Mucosa of gallbladder (tissue), 1 donor: ENCODE results near the gene TET3. TPM values are rescaled to one million over a fixed set of nuclear protein-coding genes. Genes with fewer than 3 reads are reported as not detected.

ENCODE experiments used
- DNase-seq: peaks from one replicate; pipeline ENCODE4 v3.0.0-alpha.2; 2020; ENCODE audit warnings: low spot score
- total RNA-seq: library from RNA; stranded (reverse); gene quantifications from one replicate; pipeline ENCODE4 v1.2.1, GENCODE V29; 2021
- donor health status: DM: no; HTN: no; CAD: no.

TET3 gene
- total RNA-seq, 1 donor from 2014 or later, result 19.3 TPM

- DNase-seq, result no peak
Measured at GRCh38 chr2:74031221-74031620, 46.5 kb downstream of the TET3 start.

GRCh38 chr2:74031959-74032287 lies 47.2 kb downstream of the TET3 start:
- no peak for DNase-seq

- DNase-seq, result no peak
Measured at GRCh38 chr2:74033375-74033774, 48.7 kb downstream of the TET3 start.

Other genes starting within 250 kb of the TET3 start
- gene TPRKB, start 247.6 kb upstream of the TET3 start, total RNA-seq, result 16.8 TPM
- gene DUSP11, start 204.8 kb upstream of the TET3 start, total RNA-seq, result 18.2 TPM
- gene C2orf78, start 200.7 kb upstream of the TET3 start, total RNA-seq, result not detected
- 49.0 TPM for gene STAMBP, start 155.9 kb upstream of the TET3 start, total RNA-seq
- gene ACTG2, start 91.9 kb upstream of the TET3 start, total RNA-seq, result 2,669 TPM
- 45.4 TPM for gene DGUOK, start 58.0 kb upstream of the TET3 start, total RNA-seq
- 25.2 TPM for gene BOLA3, start 163.0 kb downstream of the TET3 start, total RNA-seq
- gene MOB1A, start 194.0 kb downstream of the TET3 start, total RNA-seq, result 119 TPM
- 26.2 TPM for gene MTHFD2, start 213.7 kb downstream of the TET3 start, total RNA-seq